ENCODE measurements around the gene ATG12.
"Not testable (repeated sequence)": the region's sequence is repeated elsewhere in the genome, so short reads cannot be mapped to it uniquely, and the experiment has no call there.

The ATG12 gene

GRCh38 chr5:115820846-115821245 lies 20.5 kb downstream of the ATG12 start:
- no peak overlapping the region for H3K27ac Mint-ChIP-seq
- H3K4me3 Mint-ChIP-seq: no peak overlapping the region
- H3K36me3 Mint-ChIP-seq: no peaks in the 10 kb centered on the region
- H3K27me3 Mint-ChIP-seq: peaks cover 41% of the 10 kb centered on the region
- ATAC-seq: no peak
- H3K4me1 Mint-ChIP-seq: peaks cover 10% of the 10 kb centered on the region
- peaks cover 4% of the 10 kb centered on the region for H3K9me3 Mint-ChIP-seq

GRCh38 chr5:115818821-115819220 lies 22.5 kb downstream of the ATG12 start:
- H3K27me3 Mint-ChIP-seq: peaks cover 61% of the 10 kb centered on the region
- H3K4me3 Mint-ChIP-seq: no peak overlapping the region
- H3K27ac Mint-ChIP-seq: no peak overlapping the region

GRCh38 chr5:115817386-115817785 lies 24.0 kb downstream of the ATG12 start:
- ATAC-seq: no peak
- Mint-ChIP-seq H3K27me3 (peaks cover 76% of the 10 kb centered on the region), H3K27ac (no peak overlapping the region), H3K4me3 (no peak overlapping the region), H3K4me1 (peaks cover 21% of the 10 kb centered on the region), H3K36me3 (no peaks in the 10 kb centered on the region), H3K9me3 (no peaks in the 10 kb centered on the region)

More at GRCh38 chr5:115818821-115819220, 22.5 kb downstream of the ATG12 start:
- ATAC-seq: no peak
- H3K9me3 Mint-ChIP-seq: no peaks in the 10 kb centered on the region
- peaks cover 21% of the 10 kb centered on the region for H3K4me1 Mint-ChIP-seq
- no peaks in the 10 kb centered on the region for H3K36me3 Mint-ChIP-seq

GRCh38 chr5:115816226-115817081 lies 24.9 kb downstream of the ATG12 start, which contains the start of gene CDO1:
CDO1 (minus strand) TSS chr5:115816659; CDS start chr5:115816397, 262 bp downstream.
- no peak within 1 kb of the TSS for H3K27ac Mint-ChIP-seq
- H3K27me3 Mint-ChIP-seq: peaks cover 80% of the 10 kb centered on the region
- peaks cover 21% of the 10 kb centered on the region for H3K4me1 Mint-ChIP-seq
- H3K9me3 Mint-ChIP-seq: no peaks in the 10 kb centered on the region
- H3K36me3 Mint-ChIP-seq: no peaks in the 10 kb centered on the region
- ATAC-seq: peak; percentile 36
- H3K4me3 Mint-ChIP-seq: peak within 1 kb of the TSS; percentile 74

GRCh38 chr5:115815693-115816225 lies 25.6 kb downstream of the ATG12 start:
- H3K27me3 Mint-ChIP-seq: peaks cover 80% of the 10 kb centered on the region
- peaks cover 21% of the 10 kb centered on the region for H3K4me1 Mint-ChIP-seq
- peak; percentile 34 for ATAC-seq
- no peaks in the 10 kb centered on the region for H3K9me3 Mint-ChIP-seq
- H3K36me3 Mint-ChIP-seq: no peaks in the 10 kb centered on the region
- no peak overlapping the region for H3K27ac Mint-ChIP-seq
- peak overlapping the region; percentile 66 for H3K4me3 Mint-ChIP-seq

- peak overlapping the region; percentile 40 for H3K4me3 Mint-ChIP-seq
- H3K9me3 Mint-ChIP-seq: no peaks in the 10 kb centered on the region
- H3K27me3 Mint-ChIP-seq: peaks cover 73% of the 10 kb centered on the region
- no peak for ATAC-seq
- H3K36me3 Mint-ChIP-seq: no peaks in the 10 kb centered on the region
- H3K27ac Mint-ChIP-seq: no peak overlapping the region
- peaks cover 21% of the 10 kb centered on the region for H3K4me1 Mint-ChIP-seq
These were observed 26.2 kb downstream of the ATG12 start for GRCh38 chr5:115815006-115815692.

GRCh38 chr5:115813719-115814118 lies 27.6 kb downstream of the ATG12 start:
- Mint-ChIP-seq H3K4me3 (no peak overlapping the region), H3K36me3 (no peaks in the 10 kb centered on the region), H3K9me3 (no peaks in the 10 kb centered on the region), H3K27me3 (peaks cover 64% of the 10 kb centered on the region), H3K4me1 (peaks cover 21% of the 10 kb centered on the region), H3K27ac (no peak overlapping the region)
- no peak for ATAC-seq

GRCh38 chr5:115812372-115812771 lies 29.0 kb downstream of the ATG12 start:
- H3K9me3 Mint-ChIP-seq: no peaks in the 10 kb centered on the region
- ATAC-seq: no peak
- peaks cover 21% of the 10 kb centered on the region for H3K4me1 Mint-ChIP-seq
- H3K4me3 Mint-ChIP-seq: no peak overlapping the region
- H3K27ac Mint-ChIP-seq: no peak overlapping the region
- H3K36me3 Mint-ChIP-seq: no peaks in the 10 kb centered on the region
- H3K27me3 Mint-ChIP-seq: peaks cover 63% of the 10 kb centered on the region

GRCh38 chr5:115811406-115811805 lies 30.0 kb downstream of the ATG12 start:
- Mint-ChIP-seq H3K9me3 (no peaks in the 10 kb centered on the region), H3K36me3 (no peaks in the 10 kb centered on the region), H3K4me1 (peaks cover 15% of the 10 kb centered on the region), H3K27me3 (peaks cover 59% of the 10 kb centered on the region), H3K27ac (no peak overlapping the region), H3K4me3 (no peak overlapping the region)
- no peak for ATAC-seq

GRCh38 chr5:115810761-115811160 lies 30.6 kb downstream of the ATG12 start:
- Mint-ChIP-seq H3K27me3 (peaks cover 52% of the 10 kb centered on the region), H3K36me3 (no peaks in the 10 kb centered on the region), H3K4me1 (peaks cover 11% of the 10 kb centered on the region), H3K4me3 (no peak overlapping the region), H3K9me3 (no peaks in the 10 kb centered on the region), H3K27ac (no peak overlapping the region)
- ATAC-seq: no peak

- Mint-ChIP-seq H3K27me3 (peaks cover 44% of the 10 kb centered on the region), H3K4me1 (peaks cover 3% of the 10 kb centered on the region), H3K27ac (no peak overlapping the region), H3K36me3 (no peaks in the 10 kb centered on the region), H3K4me3 (no peak overlapping the region), H3K9me3 (no peaks in the 10 kb centered on the region)
- ATAC-seq: no peak
These were observed 31.4 kb downstream of the ATG12 start for GRCh38 chr5:115809946-115810345.

- H3K36me3 Mint-ChIP-seq, H3K27ac Mint-ChIP-seq, ATAC-seq, H3K4me3 Mint-ChIP-seq, H3K9me3 Mint-ChIP-seq, H3K4me1 Mint-ChIP-seq: not testable (repeated sequence)
- H3K27me3 Mint-ChIP-seq: peaks cover 25% of the 10 kb centered on the region
These were observed 33.3 kb downstream of the ATG12 start for GRCh38 chr5:115808066-115808465.

GRCh38 chr5:115807654-115808052 lies 33.7 kb downstream of the ATG12 start:
- Mint-ChIP-seq H3K36me3 (no peaks in the 10 kb centered on the region), H3K27me3 (peaks cover 21% of the 10 kb centered on the region), H3K4me1 (no peaks in the 10 kb centered on the region), H3K9me3 (no peaks in the 10 kb centered on the region), H3K27ac (no peak overlapping the region), H3K4me3 (no peak overlapping the region)
- ATAC-seq: no peak

- no peaks in the 10 kb centered on the region for H3K36me3 Mint-ChIP-seq
- ATAC-seq: no peak
- no peak overlapping the region for H3K27ac Mint-ChIP-seq
- H3K4me3 Mint-ChIP-seq: no peak overlapping the region
- no peaks in the 10 kb centered on the region for H3K4me1 Mint-ChIP-seq
- peaks cover 17% of the 10 kb centered on the region for H3K27me3 Mint-ChIP-seq
- H3K9me3 Mint-ChIP-seq: no peaks in the 10 kb centered on the region
These were observed 34.2 kb downstream of the ATG12 start for GRCh38 chr5:115806986-115807653.

GRCh38 chr5:115801984-115802383 lies 39.4 kb downstream of the ATG12 start:
- Mint-ChIP-seq H3K36me3 (no peaks in the 10 kb centered on the region), H3K9me3 (no peaks in the 10 kb centered on the region), H3K27ac (no peak overlapping the region), H3K4me3 (no peak overlapping the region), H3K27me3 (peaks cover 20% of the 10 kb centered on the region), H3K4me1 (no peaks in the 10 kb centered on the region)
- ATAC-seq: no peak
